ENCODE results near the gene BNIP5.

Gene BNIP5

DNA sequence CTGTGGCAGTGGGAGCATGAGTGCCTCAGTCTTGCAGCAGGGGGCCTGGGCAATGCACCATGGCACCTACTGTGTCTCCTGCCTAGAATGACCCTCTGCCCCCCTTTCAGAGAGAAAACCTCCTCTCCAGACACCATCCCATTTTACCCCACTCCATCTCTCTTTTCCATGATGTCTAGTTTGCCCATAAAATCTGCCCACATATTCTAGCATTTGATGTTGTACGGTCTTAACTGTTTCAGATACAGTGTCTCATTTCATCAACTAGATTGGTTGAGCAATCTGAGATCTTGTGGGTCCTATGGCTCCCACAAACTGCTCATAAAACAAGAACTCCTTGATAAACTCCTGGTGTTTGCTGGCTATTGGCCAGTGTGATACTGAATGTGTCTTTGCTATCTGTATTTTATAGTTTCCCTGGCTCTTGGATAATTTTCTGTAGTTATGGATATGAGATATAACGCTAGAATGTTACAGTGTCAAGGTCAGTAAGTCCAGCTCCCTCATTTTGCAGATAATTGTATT lies 58.7 kb downstream of the BNIP5 start:
- DNase-seq (ENCODE audit: low read depth), result no peak
- TF ChIP-seq, protein P1, sequence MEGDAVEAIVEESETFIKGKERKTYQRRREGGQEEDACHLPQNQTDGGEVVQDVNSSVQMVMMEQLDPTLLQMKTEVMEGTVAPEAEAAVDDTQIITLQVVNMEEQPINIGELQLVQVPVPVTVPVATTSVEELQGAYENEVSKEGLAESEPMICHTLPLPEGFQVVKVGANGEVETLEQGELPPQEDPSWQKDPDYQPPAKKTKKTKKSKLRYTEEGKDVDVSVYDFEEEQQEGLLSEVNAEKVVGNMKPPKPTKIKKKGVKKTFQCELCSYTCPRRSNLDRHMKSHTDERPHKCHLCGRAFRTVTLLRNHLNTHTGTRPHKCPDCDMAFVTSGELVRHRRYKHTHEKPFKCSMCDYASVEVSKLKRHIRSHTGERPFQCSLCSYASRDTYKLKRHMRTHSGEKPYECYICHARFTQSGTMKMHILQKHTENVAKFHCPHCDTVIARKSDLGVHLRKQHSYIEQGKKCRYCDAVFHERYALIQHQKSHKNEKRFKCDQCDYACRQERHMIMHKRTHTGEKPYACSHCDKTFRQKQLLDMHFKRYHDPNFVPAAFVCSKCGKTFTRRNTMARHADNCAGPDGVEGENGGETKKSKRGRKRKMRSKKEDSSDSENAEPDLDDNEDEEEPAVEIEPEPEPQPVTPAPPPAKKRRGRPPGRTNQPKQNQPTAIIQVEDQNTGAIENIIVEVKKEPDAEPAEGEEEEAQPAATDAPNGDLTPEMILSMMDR (IDR thresholded peaks at IDR 0.05; ENCODE audit: control insufficient read depth, extremely low read depth, insufficient read depth), result no peak

DNA sequence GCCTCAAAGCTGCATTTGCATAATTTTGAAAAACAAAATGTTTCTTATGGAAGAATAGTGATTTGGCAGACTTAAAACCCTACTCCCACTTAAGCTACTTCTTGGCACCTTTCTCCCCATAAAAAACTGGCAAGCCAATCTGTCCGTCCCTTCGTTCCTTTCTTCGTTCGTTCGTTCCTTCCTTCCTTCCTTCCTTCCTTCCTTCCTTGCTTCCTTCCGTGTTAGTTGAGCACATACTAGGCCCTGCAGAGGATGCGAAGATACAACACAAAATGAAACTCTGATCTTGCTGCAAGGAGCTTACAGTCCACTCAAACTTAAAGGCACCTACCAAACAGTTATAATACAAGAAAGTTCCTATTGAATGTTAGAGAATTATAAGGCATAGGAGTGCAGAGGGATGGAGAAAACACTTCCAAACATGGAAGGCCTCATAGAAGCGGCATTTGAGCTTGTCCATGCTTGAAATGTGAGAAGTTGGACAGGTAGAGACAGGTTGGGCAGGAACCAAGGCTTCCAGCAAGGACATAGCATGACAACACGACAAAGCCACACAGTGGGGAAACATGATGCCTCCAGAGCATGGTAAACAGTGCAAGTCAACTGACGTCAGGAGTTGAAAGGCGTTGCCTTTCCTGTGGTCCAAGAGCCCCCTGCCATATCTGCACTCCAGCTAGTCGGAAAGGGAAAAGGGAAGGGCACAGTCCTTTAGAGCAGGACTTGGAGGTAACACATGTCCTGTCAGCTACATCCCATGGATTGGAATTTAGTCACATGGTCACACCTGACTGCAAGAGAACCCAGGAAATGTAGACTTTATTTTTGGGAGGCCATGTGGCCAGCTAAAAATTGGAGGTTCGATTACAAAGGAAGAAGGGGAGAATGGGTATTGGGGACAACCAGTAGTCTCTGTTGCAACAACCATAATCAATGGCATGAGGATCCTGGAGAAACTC lies 59.8 kb downstream of the BNIP5 start:
- DNase-seq (ENCODE audit: low read depth), result no peak
- TF ChIP-seq, protein P1 (IDR thresholded peaks at IDR 0.05; ENCODE audit: control insufficient read depth, extremely low read depth, insufficient read depth), result no peak
- no peak overlapping the region for H3K4me3 ChIP-seq (ENCODE audit: low read depth, low read length)

More for the DNA sequence above, 58.7 kb downstream of the BNIP5 start:
- no peak overlapping the region for H3K4me3 ChIP-seq (ENCODE audit: low read depth, low read length)

DNA sequence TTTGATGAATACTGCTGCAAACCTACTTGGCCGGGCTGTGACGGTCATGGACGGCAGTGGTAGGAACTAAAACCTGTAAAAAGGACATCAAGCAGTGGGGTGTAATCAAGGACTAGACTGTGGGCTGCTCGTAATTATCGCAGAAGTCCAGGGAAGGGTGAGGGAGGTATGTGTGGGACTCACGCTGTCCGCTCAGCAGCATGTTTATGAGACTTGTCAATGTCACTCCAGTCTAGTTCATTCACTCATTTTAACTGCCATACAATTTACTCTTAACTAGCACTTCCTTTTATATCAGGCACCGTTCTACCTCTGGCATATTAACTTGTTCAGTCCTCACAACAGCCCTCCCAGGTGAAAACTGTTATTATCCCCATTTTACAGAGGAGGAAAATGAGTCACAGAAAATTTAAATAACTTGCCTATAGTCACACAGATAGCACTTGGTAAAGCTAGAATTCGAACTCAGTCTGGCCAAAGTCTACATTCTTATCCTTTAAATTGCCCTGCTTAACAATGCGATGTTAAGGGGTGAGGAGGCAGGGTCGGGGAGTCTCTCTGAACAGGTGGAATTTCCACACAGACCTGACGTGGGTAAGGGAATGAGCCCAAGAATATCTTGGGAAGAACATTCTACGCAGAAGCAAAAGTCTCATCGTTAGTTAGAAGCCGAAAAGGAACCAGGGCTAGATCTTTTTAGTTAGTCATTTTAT lies 62.7 kb downstream of the BNIP5 start:
- no peak overlapping the region for H3K4me3 ChIP-seq (ENCODE audit: low read depth, low read length)
- TF ChIP-seq, protein P1 (IDR thresholded peaks at IDR 0.05; ENCODE audit: control insufficient read depth, extremely low read depth, insufficient read depth), result no peak
- DNase-seq (ENCODE audit: low read depth), result no peak

DNA sequence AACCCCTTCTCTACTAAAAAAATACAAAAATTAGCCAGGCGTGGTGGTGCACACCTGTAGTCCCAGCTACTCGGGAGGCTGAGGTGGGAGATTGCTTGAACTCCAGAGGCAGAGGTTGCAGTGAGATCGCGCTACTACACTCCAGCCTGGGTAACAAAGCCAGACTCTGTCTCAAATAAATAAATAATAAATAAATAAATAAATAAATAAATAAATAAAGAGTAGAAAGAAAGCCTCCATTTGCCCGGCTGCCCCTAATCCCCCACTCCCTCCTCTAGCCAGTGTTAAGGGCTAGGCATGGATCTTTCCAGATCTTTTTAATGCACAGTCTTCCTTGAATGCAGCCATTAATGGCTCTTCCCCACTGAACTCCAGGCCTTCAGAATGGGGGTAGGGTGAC lies 63.6 kb downstream of the BNIP5 start:
- TF ChIP-seq, protein P1 (IDR thresholded peaks at IDR 0.05; ENCODE audit: control insufficient read depth, extremely low read depth, insufficient read depth), result no peak
- H3K4me3 ChIP-seq (ENCODE audit: low read depth, low read length), result no peak overlapping the region
- no peak for DNase-seq (ENCODE audit: low read depth)

DNA sequence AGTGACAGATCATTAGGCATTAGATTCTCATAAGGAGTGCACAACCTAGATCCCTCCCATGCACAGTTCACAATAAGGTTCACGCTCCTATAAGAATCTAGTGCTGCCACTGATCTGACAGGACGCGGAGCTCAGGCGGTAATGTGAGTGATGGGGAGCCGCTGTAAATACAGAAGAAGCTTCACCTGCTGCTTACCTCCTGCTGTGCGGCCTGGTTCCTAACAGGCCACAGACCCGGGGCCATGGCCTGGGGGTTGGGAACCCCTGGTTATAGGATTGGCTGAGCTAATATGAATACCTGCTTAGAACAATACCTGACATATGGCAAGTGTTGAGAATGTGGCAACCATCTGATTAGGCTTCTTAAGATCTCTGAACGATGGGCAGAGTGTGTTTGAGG lies 64.5 kb downstream of the BNIP5 start:
- TF ChIP-seq, protein P1 (IDR thresholded peaks at IDR 0.05; ENCODE audit: control insufficient read depth, extremely low read depth, insufficient read depth), result no peak
- H3K4me3 ChIP-seq (ENCODE audit: low read depth, low read length), result no peak overlapping the region
- DNase-seq (ENCODE audit: low read depth), result no peak

DNA sequence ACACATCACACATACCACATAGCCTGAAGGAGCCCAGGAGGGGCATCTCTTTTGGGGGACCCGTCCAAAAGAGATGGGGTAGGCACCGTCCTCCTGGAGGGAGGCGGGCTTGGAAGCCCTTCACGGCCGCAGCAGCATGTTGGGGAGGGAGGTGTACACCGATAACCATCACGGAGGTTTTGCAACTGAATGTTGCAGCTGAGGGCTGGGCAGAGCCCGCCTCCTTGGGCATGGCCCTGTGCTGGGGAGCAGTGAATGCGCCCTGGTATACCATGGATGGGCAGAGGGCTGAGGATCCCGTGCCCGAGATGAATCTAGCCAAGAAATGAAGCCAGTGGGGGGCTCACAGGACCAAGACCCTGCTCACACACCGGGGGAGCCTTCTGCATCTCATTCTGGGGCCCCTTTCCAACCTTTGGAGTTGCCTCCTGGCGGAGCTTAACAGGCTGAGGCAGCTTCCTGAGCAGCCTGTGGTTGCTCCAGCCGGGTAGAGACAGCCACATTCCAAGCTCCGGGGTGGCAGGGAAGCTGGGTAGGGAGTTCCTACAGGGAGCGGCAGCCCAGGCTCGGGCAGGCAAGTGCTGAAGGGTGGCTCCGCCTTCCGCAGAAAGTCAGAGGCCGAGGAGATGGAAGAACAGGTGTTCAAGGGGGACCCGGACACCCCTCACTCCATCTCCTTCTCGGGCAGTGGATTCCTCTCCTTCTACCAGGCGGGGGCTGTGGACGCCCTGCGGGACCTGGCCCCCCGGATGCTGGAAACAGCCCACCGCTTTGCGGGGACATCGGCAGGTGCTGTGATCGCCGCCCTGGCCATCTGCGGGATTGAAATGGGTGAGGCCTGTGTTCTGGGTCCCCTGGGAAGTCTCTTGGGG lies 66.6 kb downstream of the BNIP5 start, which contains the start of gene PNPLA1:
TSS of gene PNPLA1 (plus strand) at position 227 of the 872 bp plus-strand sequence. CDS start at position 627, 400 bp downstream.
- no peak for DNase-seq (ENCODE audit: low read depth)

More for the DNA sequence above, 66.6 kb downstream of the BNIP5 start, which contains the start of gene PNPLA1:
- no peak within 1 kb of the TSS for H3K4me3 ChIP-seq (ENCODE audit: low read depth, low read length)
- TF ChIP-seq, protein P1 (IDR thresholded peaks at IDR 0.05; ENCODE audit: control insufficient read depth, extremely low read depth, insufficient read depth), result no peak
